GM10248 (cell line): ENCODE results near the gene SLC30A4.
A peak's percentile ranks its signal among the peaks of the same experiment; 100 is the strongest.
"Not testable (repeated sequence)": the region's sequence is repeated elsewhere in the genome, so short reads cannot be mapped to it uniquely, and the experiment has no call there.

Experiments used
- CTCF ChIA-PET: fragments of 300-600 bp; sonication (Branson Sonifier 250); formaldehyde crosslinking; extraction: SDS; loops from one replicate; lab custom pipeline; 2021; ENCODE audit warnings: antibody characterized with exemption; lab: Yijun Ruan, JAX
- POLR2A ChIA-PET: fragments of 350-650 bp; sonication (Branson Sonifier 250); formaldehyde crosslinking; extraction: SDS; loops from one replicate; lab custom pipeline; 2020; ENCODE audit warnings: antibody characterized with exemption; lab: Yijun Ruan, JAX
- DNase-seq: peaks from one replicate; pipeline ENCODE4 v3.0.0; 2012; ENCODE audit errors: extremely low spot score
- CTCF ChIP-seq: IDR thresholded peaks from 2 replicates; pipeline ENCODE4 v1.5.1; 2012; ENCODE audit warnings: mild to moderate bottlenecking, low read depth; ENCODE audit errors: extremely low read depth, missing control alignments, control extremely low read depth

SLC30A4 gene

GRCh38 chr15:45521596-45522327 lies 793 bp downstream of the SLC30A4 start:
- DNase-seq, result peak; percentile 38
- ChIA-PET POLR2A (no interaction called here), CTCF (interaction anchor here (0.9 to 1.2 kb wide), 3 partner anchors 9 to 92 kb away, joined by 3 to 5 read pairs (median 4); no protein-coding TSS in a partner anchor)
- no peak for TF ChIP-seq CTCF

GRCh38 chr15:45510758-45511280 lies 11.7 kb downstream of the SLC30A4 start:
- CTCF ChIA-PET, result interaction anchor here (1.0 to 2.1 kb wide), 4 partner anchors 8 to 52 kb away, joined by 3 to 7 read pairs (median 5); no protein-coding TSS in a partner anchor
- DNase-seq, result no peak
- no peak for TF ChIP-seq CTCF
- POLR2A ChIA-PET, result no interaction called here

- CTCF ChIA-PET, result interaction anchor here (0.7 to 2.4 kb wide), 5 partner anchors 12 to 61 kb away, joined by 3 to 18 read pairs (median 3); no protein-coding TSS in a partner anchor
- POLR2A ChIA-PET, DNase-seq: not testable (repeated sequence)
Measured at GRCh38 chr15:45507143-45507542, 15.4 kb downstream of the SLC30A4 start.

GRCh38 chr15:45499426-45499825 lies 23.1 kb downstream of the SLC30A4 start:
- ChIA-PET CTCF (interaction anchor here (1.4 kb wide), 1 partner anchor 10 kb away, joined by 4 read pairs; no protein-coding TSS in a partner anchor), POLR2A (no interaction called here)
- DNase-seq, result no peak
- no peak for TF ChIP-seq CTCF

- no peak for TF ChIP-seq CTCF
- ChIA-PET POLR2A (no interaction called here), CTCF (interaction anchor here (0.8 to 1.4 kb wide), 3 partner anchors 11 to 69 kb away, joined by 3 to 4 read pairs (median 4); no protein-coding TSS in a partner anchor)
- DNase-seq, result no peak
Measured at GRCh38 chr15:45498701-45499100, 23.9 kb downstream of the SLC30A4 start.

- POLR2A ChIA-PET, result no interaction called here
- CTCF ChIA-PET, result interaction anchor here (1.2 to 4.4 kb wide), 4 partner anchors 9 to 19 kb away, joined by 4 to 18 read pairs (median 6); no protein-coding TSS in a partner anchor
- TF ChIP-seq CTCF, result no peak
Measured at GRCh38 chr15:45497261-45497660, 25.3 kb downstream of the SLC30A4 start.

GRCh38 chr15:45496658-45497057 lies 25.9 kb downstream of the SLC30A4 start:
- TF ChIP-seq CTCF, result no peak
- CTCF ChIA-PET, result interaction anchor here (0.8 to 4.4 kb wide), 6 partner anchors 10 to 117 kb away, joined by 3 to 18 read pairs (median 5); no protein-coding TSS in a partner anchor
- POLR2A ChIA-PET, result no interaction called here
- DNase-seq, result no peak

More at GRCh38 chr15:45497261-45497660, 25.3 kb downstream of the SLC30A4 start:
- DNase-seq, result no peak
